HG03064 (cell line): ENCODE data around the gene MPZL1.

ENCODE experiments used
- ATAC-seq: cut with Tn5 transposase; IDR thresholded peaks from one replicate; pipeline ENCODE4 v1.9.1; 2021; ENCODE audit warnings: low read depth; ENCODE audit not compliant: unreplicated experiment

MPZL1 gene

GRCh38 chr1:167694691-167695090 lies 27.1 kb upstream of the MPZL1 start:
- ATAC-seq, result no peak

- no peak for ATAC-seq
Observed at GRCh38 chr1:167695147-167695546, 26.6 kb upstream of the MPZL1 start.

- no peak for ATAC-seq
Observed at GRCh38 chr1:167695756-167696561, 25.8 kb upstream of the MPZL1 start.

- ATAC-seq, result no peak
Observed at GRCh38 chr1:167697667-167698141, 24.1 kb upstream of the MPZL1 start.

GRCh38 chr1:167698313-167698712 lies 23.5 kb upstream of the MPZL1 start:
- ATAC-seq, result no peak

- ATAC-seq, result no peak
Observed at GRCh38 chr1:167701510-167701909, 20.3 kb upstream of the MPZL1 start.

GRCh38 chr1:167703557-167703956 lies 18.2 kb upstream of the MPZL1 start:
- no peak for ATAC-seq

- ATAC-seq, result no peak
Observed at GRCh38 chr1:167704715-167705114, 17.1 kb upstream of the MPZL1 start.

- no peak for ATAC-seq
Observed at GRCh38 chr1:167705250-167705649, 16.5 kb upstream of the MPZL1 start.

GRCh38 chr1:167706363-167706762 lies 15.4 kb upstream of the MPZL1 start:
- ATAC-seq, result no peak

GRCh38 chr1:167706931-167707877 lies 14.6 kb upstream of the MPZL1 start:
- ATAC-seq, result no peak

- no peak for ATAC-seq
Observed at GRCh38 chr1:167707942-167708341, 13.8 kb upstream of the MPZL1 start.

GRCh38 chr1:167708940-167709389 lies 12.8 kb upstream of the MPZL1 start:
- no peak for ATAC-seq

- no peak for ATAC-seq
Observed at GRCh38 chr1:167710836-167711235, 10.9 kb upstream of the MPZL1 start.

GRCh38 chr1:167711797-167712196 lies 10.0 kb upstream of the MPZL1 start:
- no peak for ATAC-seq

- ATAC-seq, result no peak
Observed at GRCh38 chr1:167713330-167714081, 8.3 kb upstream of the MPZL1 start.

- ATAC-seq, result peak; percentile 44
Observed at GRCh38 chr1:167714098-167714438, 7.7 kb upstream of the MPZL1 start.

- ATAC-seq, result peak; percentile 45
Observed at GRCh38 chr1:167714439-167715156, 7.2 kb upstream of the MPZL1 start.

- peak; percentile 41 for ATAC-seq
Observed at GRCh38 chr1:167715157-167715999, 6.4 kb upstream of the MPZL1 start.
